CD4-positive, alpha-beta T cell treated with Interleukin-12 subunit alpha and Interleukin-12 subunit beta, for 1 hour (primary cell): ENCODE measurements around the gene EYA2.
A peak's percentile ranks its signal among the peaks of the same experiment; 100 is the strongest.

Experiments used
- DNase-seq: peaks from one replicate; pipeline ENCODE4 v3.0.0-alpha.2; 2020

Gene EYA2

GRCh38 chr20:47122560-47122959 is 227.9 kb downstream of the EYA2 start:
- no peak for DNase-seq

DNA sequence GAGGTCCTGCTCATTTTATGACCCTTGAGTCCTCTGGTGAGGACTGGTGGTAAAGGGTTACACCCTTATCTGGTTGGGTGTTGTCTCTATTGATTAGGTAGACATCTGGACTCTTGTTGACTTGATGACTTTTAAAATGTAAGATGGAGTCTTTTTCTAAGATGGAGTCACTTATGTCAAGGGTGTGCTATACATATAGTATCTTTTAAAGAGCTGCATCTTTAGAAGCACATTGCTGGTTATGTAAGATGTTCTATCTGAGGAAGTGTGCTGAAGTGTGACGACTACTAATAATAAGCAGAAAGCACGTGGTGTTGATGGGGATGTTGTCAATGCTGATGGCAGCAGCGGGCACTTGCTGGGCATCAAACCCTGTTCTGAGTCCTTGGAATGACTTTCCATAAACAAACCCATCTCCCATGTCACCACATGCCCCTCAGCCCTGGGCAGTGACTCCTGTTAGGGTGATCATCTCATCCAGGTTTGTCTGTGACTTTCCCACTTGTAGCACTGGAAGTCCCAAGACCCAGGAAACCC is 229.6 kb downstream of the EYA2 start:
- no peak for DNase-seq

DNA sequence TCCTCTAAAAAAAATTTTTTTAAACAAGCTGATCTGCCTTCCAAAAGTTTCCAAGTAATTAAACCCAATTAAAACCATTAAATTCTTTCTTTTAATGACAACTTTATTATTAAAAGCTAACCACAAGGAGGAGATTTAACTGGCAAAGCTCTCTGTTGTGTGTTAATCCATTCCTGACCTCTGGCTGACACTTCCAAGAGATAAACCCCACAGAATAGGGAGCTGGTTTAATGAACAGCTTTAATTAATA is 230.8 kb downstream of the EYA2 start:
- no peak for DNase-seq

DNA sequence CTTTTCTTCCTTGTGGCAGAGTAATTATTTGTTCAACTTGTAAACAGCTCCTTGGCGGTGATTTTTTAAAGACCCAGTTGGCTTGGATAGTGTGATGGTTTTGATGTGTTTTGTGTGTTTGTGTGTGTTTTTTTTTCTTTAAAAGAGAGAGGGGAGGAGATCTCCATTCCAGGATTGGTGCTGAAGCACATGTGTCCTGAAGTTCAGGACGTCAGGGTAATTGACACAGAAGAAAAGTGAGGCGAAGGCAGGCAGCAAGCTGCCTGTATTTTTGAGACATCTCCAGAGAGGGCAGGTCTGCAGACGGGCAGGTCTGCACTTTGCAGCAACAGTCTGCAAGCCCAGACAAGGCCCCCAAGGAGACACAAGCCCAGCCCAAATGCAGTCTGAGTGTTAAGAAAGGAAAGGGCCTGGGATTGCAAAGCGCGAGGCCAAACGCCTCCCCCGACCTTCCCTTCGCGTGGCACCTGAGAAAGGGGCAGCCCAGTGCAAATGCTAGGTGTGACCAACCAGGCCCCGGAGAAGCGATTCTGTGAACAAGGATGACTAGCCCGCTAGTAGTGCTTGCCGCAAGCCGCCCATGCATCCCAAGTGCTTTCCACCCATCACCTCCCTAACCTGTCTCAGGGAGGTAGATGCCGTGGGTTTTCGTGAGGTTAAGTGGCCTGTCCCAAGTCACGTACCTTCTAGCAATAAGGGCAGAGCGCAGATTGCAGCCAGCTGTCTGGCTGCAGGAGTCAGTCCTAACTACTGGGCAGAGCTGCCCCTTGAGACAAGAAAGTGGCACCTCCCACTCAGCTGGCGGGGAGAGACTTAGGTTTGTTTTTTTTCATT is 231.3 kb downstream of the EYA2 start:
- DNase-seq: no peak

GRCh38 chr20:47126709-47127108 is 232.1 kb downstream of the EYA2 start:
- no peak for DNase-seq

- DNase-seq: no peak
Observed at GRCh38 chr20:47127546-47127945, 232.9 kb downstream of the EYA2 start.

GRCh38 chr20:47127999-47128398 is 233.4 kb downstream of the EYA2 start:
- DNase-seq: no peak

GRCh38 chr20:47129306-47129705 is 234.7 kb downstream of the EYA2 start:
- DNase-seq: no peak

- no peak for DNase-seq
Observed at GRCh38 chr20:47133809-47134456, 239.3 kb downstream of the EYA2 start.

DNA sequence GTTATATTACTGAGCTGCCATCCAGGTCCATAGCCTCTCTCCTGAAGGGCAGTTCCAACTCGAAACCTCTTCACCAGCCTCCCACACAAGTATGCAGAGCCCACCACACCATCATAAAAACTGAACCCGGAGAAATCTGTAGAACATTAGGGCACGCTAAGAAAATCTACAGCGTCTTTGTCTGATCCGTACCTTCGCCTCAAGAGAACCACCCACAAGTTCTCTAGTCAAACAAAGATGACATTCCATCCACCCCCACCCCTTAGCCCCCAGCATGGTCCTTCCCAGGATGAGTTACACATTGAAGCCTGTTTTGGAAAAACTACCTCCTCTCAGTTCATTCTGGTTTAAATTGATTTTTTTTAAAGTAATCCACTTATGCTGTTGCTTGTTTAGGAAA is 242.1 kb downstream of the EYA2 start:
- no peak for DNase-seq

DNA sequence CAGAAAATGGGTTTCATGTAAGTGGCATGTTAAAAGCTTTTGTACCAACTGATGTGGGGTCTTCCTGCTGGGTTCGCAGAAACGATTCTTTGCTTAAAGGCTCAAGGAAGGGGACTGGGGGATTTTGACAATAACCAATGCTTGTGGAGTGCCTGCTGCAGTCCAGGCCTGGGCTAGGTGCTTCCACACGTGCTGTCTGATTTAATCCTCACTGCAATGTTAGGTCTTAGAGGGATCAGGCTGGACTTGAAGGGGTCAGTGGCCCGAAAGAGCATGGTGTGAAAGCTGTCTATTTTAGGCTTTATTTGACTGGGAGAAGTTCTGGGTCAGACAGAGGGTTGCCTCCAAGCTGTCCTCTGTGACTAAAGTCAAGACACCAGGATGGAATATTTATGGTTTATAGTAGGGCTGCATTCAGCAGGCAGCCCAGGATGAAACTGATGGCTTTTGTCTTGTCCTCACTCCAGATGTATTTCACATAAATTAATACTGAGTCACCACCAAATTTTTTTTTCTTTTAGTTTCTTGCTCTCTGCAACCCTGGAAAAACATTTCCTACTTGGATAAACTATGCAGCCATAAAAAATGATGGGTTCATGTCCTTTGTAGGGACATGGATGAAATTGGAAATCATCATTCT is 242.7 kb downstream of the EYA2 start:
- DNase-seq: no peak

DNA sequence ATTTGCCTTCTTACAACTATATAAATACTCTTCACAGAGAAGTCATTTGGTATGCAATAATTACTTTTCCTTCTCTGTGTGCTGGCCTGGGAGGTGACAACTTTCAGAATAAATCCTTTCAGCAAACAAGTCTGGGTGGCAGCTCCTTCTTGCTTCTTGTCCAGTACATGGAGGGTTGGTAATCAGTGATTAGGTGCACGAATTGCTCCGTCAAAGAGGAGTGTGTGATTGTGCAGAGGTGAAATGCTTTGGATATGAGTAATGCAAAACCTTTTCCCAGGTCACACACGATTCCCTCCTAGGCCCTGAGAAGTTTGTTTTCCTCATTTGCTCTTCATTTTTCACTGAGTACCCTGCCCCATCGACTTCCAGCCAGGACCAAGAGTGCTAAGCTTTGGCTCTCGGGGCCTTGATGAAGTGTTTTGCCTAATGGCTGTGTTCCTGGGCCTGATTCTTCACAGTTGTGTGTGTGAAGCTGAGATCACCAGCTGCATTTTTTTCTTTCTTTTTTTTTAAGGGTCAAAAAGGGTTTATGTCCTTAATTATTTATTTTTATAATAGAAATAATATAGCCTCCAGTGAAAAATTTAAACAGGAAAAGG is 245.4 kb downstream of the EYA2 start:
- no peak for DNase-seq

DNA sequence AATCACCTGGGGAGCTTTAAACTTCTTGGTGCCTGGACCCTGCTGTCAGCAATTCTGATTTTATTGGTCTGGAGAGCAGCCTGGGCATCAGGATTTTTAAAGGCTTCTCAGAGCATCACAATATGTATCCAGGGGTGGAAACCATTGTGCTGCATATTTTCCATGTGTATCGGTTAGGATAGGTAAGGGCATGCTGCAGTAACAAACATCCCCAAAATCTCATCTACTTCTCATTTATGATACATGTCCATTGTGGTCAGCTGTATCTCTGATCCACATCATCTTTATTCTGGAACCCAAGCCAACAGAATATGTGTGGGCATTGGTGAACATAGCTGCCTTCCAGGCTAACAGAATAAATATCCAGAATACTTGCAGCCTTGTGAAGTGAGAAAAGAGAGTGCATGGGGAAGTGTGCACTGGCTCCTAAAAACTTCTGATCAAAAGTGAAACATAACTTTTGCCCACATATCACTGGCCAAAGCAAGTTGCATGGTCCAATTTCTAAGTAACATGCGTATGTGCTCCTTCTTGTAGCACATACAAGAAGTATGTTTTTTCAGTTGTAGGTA is 246.8 kb downstream of the EYA2 start:
- DNase-seq: no peak

DNA sequence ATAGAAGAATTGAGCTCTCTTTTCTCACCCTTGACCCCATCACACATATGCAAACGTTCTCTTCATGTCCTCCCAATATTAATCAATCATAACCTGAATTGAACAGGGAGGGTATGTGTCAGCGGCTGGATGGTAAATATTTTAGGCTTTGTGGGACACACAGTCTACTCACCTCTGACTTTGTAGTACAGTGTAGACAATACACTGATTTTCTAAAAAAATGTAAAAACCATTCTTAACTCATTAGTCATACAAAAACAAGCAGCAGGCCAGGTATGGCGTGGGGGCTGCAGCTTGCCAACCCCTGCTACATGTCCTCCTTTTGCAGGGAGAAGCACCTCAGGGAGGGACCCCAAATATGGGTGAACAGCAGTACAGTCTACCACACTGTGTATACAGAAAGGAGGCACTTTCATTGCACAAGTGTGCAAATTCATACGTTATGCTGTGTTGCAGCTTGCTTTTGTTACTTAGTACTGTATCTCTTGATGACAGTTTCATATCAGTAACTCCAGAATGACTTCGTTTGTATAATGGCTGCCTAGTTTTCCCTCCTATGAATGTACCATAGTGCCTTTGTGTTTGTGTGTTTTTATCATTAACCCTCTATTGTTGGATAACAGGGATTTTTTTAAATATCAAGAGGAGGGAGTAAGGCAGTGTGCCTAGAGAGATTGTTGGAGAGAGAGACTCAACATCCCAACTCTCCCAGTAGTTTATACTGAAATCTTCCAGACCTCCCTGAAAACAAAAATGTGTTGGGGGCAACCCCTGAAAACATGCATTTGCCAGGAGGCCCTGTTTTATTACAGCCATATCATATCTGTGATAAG is 247.5 kb downstream of the EYA2 start:
- no peak for DNase-seq

- DNase-seq: no peak
Observed at GRCh38 chr20:47142774-47143170, 248.1 kb downstream of the EYA2 start.

DNA sequence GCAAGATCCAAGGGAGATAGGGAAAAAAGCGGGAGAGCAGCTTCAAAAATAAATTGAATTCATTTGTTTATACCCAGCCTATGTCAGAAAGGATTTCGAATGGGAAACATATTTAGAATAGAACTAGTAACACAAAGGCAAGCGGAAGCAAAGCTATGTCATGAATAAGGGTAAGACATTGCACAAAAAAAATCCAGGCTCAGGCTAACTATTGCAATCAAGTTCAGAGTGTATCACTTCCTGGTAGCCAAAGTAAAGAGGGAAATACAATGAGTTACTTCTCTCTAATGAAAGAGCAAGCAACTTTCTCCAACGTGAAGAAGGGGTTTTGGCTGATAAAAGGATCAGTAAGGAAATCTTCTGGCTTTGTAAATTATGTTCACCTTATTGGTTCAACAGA is 249.0 kb downstream of the EYA2 start:
- DNase-seq: no peak

DNA sequence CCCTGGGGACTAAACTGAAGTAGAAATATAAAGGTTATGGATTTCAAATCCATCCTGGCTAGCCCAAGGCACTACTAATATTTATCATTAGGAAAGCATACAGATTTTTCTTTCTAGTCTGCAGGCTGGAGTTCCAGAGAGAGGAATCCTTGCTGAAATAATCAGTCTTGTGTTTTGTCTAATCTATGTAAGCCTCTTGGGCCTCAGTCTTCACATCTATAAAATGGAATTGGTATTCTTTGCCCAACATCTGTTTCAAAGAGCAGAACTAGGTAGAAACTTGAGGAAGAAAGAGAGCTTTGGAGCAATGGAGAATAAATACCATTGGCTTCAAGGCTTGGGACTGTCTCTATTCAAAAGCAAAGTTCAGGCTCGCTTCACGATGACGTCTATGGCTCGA is 249.8 kb downstream of the EYA2 start:
- DNase-seq: no peak

- no peak for DNase-seq
Observed at GRCh38 chr20:47146686-47147085, 252.0 kb downstream of the EYA2 start.

DNA sequence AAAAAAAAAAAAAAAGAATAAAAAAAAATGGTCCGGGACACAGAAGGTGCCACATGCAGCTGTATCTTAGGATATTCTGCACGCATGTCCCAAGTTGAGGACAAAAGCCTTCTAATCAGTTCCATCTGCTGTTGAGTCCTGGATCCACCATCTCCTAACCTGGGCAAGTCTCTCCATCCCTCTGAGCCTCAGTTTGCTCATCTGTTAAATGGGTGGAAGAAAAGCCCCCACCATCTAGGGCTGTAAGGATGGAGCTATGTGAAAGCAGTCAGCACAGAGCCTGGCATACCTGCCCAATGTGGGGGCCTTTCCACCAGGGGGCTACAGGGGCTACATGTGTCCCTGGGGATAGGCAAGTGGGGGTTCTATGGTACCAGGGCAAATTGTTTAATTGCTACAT is 253.4 kb downstream of the EYA2 start:
- no peak for DNase-seq

DNA sequence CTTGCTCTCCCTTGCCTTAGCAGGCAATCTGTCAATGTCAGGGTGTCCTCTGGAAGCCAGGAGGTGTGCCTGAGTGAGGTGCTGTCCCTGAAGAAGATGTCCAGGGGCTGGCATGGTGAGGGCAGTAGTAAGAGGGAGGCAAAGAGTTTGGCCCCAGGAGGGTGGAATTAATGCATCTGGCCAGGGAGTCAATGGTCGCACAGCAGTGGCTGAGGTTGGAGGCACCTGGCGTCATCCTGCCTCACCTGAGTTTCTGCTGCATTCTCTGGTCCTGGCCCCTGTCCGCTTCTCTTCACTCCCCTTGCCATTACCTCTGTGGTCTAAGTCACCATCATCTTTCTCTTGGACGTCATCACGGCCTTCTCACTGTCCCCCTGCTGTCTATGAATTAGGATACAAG is 255.3 kb downstream of the EYA2 start:
- no peak for DNase-seq

DNA sequence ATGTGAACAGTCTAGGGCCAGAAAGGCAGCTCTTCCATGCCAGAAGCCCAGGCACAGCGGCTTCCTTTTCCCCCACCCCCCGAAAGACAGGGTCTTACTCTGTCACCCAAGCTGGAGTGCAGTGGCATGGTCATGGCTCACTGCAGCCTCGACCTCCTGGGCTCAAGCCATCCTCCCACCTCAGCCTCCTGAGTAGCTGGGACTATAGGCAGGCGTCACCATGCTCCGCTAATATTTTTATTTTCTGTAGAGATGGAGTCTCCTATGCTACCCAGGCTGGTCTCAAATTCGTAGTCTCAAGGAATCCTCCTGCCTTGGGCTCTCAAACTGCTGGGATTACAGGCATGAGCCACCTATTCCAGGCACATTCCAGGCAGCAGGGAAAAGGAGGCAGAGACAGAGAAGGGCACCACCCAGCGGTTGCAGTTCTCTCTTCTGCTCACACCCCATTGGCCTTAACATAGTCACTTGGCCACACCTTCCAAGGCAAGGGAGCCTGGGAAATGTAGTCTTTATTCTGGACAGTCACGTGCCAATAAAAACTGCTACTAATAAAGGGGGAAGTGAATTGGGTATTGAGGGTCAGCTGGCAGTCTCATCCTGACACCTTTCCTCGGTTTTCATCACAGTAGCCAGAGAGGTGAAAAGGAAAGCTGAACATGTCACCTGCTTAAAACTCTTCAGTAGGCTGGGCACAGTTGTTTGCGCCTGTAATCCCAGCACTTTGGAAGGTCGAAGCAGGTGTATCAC is 255.9 kb downstream of the EYA2 start:
- DNase-seq: peak; percentile 9

- no peak for DNase-seq
Observed at GRCh38 chr20:47152068-47152467, 257.4 kb downstream of the EYA2 start.
